ENCODE data around the gene THBS2. TPM values are rescaled to one million over a fixed set of nuclear protein-coding genes. Genes with fewer than 3 reads are reported as not detected.
A peak's percentile ranks its signal among the peaks of the same experiment; 100 is the strongest.

Gene THBS2
- total RNA-seq, 1 experiment from 2014 or later, result 0.39 TPM

- H3K4me3 ChIP-seq (replicated peaks in 1 of 2; ENCODE audit: low read depth in 1 of 2, low read length in 2 of 2), result no peak overlapping the region
- no peak overlapping the region; the same call in 1 of the 2 replicates for H3K4me2 ChIP-seq (ENCODE audit: low read length)
- no peaks in the 10 kb centered on the region for H3K79me2 ChIP-seq (ENCODE audit: insufficient read depth, low read length)
- peak; percentile 23 for DNase-seq (ENCODE audit: low read depth, low spot score)
- no TSS peak for BruUV-seq (replicated peaks)
- no peak overlapping the region for H3K27ac ChIP-seq (ENCODE audit: low read depth, low read length)
- no peaks in the 10 kb centered on the region for H3K36me3 ChIP-seq (ENCODE audit: control insufficient read depth in 1 of 2, insufficient read depth in 2 of 2, low read length in 2 of 2)
- H3K9ac ChIP-seq (ENCODE audit: low read length), result no peak overlapping the region
- no peaks in the 10 kb centered on the region for H3K27me3 ChIP-seq (ENCODE audit: insufficient read depth, low read length)
- no peaks in the 10 kb centered on the region for H3K9me2 ChIP-seq (ENCODE audit: insufficient read depth)
- H3K9me3 ChIP-seq (ENCODE audit: control insufficient read depth in 1 of 2, insufficient read depth in 1 of 2, low read depth in 1 of 2, low read length in 2 of 2), result no peaks in the 10 kb centered on the region
- ChIA-PET POLR2A (no interaction called here), RAD21 (ENCODE audit: low non-redundant PET in 1 of 2, low total read pairs in 2 of 2, uncharacterized antibody in 2 of 2, unreplicated experiment in 2 of 2) (no interaction called here), CTCF (no interaction called here)
- intact Hi-C loops (cut with micrococcal nuclease), result no loop called here
- no peak overlapping the region for H2AFZ ChIP-seq (ENCODE audit: low read depth, low read length, poor library complexity, severe bottlenecking)
- peak; percentile 99 for ATAC-seq
- TF ChIP-seq CEBPB (IDR thresholded peaks at IDR 0.05; ENCODE audit: low read depth) (no peak), ATF3 (IDR thresholded peaks at IDR 0.05) (no peak), RAD21 (IDR thresholded peaks at IDR 0.05; ENCODE audit: low read depth) (peak; percentile 22; the same call in 1 of the 2 replicates)
- H3K4me1 ChIP-seq (ENCODE audit: control insufficient read depth in 1 of 2, insufficient read depth in 2 of 2, low read length in 2 of 2), result peaks cover 0 to 9% of the 10 kb centered on the region in 2 experiments; a peak in 3 of 4 replicates
- H4K20me1 ChIP-seq (ENCODE audit: insufficient read depth), result no peaks in the 10 kb centered on the region
Measured at GRCh38 chr6:169250660-169251059, 3.0 kb downstream of the THBS2 start.

GRCh38 chr6:169249057-169249456 is 4.6 kb downstream of the THBS2 start:
- H3K27me3 ChIP-seq (ENCODE audit: insufficient read depth, low read length), result no peaks in the 10 kb centered on the region

More at GRCh38 chr6:169249057-169249456, 4.6 kb downstream of the THBS2 start:
- no TSS peak for BruUV-seq (replicated peaks)
- no peak overlapping the region for H3K4me2 ChIP-seq (ENCODE audit: low read length)
- DNase-seq (ENCODE audit: low read depth, low spot score), result no peak
- ChIA-PET RAD21 (ENCODE audit: low non-redundant PET in 1 of 2, low total read pairs in 2 of 2, uncharacterized antibody in 2 of 2, unreplicated experiment in 2 of 2) (no interaction called here), CTCF (no interaction called here), POLR2A (no interaction called here)
- H2AFZ ChIP-seq (ENCODE audit: low read depth, low read length, poor library complexity, severe bottlenecking), result no peak overlapping the region
- intact Hi-C loops (cut with micrococcal nuclease), result no loop called here
- H3K9ac ChIP-seq (ENCODE audit: low read length), result no peak overlapping the region
- peaks cover 0 to 9% of the 10 kb centered on the region in 2 experiments; a peak in 3 of 4 replicates for H3K4me1 ChIP-seq (ENCODE audit: control insufficient read depth in 1 of 2, insufficient read depth in 2 of 2, low read length in 2 of 2)
- no peaks in the 10 kb centered on the region for H3K36me3 ChIP-seq (ENCODE audit: control insufficient read depth in 1 of 2, insufficient read depth in 2 of 2, low read length in 2 of 2)
- TF ChIP-seq EZH2 (IDR thresholded peaks at IDR 0.05), result no peak
- no peak for TF ChIP-seq RAD21 (IDR thresholded peaks at IDR 0.05; ENCODE audit: low read depth)
- no peak for TF ChIP-seq CBX3 (IDR thresholded peaks at IDR 0.05; ENCODE audit: low read depth)
- TF ChIP-seq FOSL1 (IDR thresholded peaks at IDR 0.05; ENCODE audit: low read depth), result no peak
- no peak for TF ChIP-seq SP1 (IDR thresholded peaks at IDR 0.05; ENCODE audit: low read depth)
- TF ChIP-seq ZBTB33 (IDR thresholded peaks at IDR 0.05; ENCODE audit: extremely low read depth, insufficient replicate concordance, low read length), result no peak
- no peak for TF ChIP-seq ELF1 (IDR thresholded peaks at IDR 0.05; ENCODE audit: borderline replicate concordance, low read depth)
- TF ChIP-seq JUND (IDR thresholded peaks at IDR 0.05), result no peak
- TF ChIP-seq SIN3A (IDR thresholded peaks at IDR 0.05; ENCODE audit: low read depth), result no peak
- no peak for TF ChIP-seq EGR1 (IDR thresholded peaks at IDR 0.05; ENCODE audit: low read depth)
- no peak for TF ChIP-seq CEBPB (IDR thresholded peaks at IDR 0.05; ENCODE audit: low read depth)
- TF ChIP-seq ATF3 (IDR thresholded peaks at IDR 0.05), result no peak
- TF ChIP-seq YY1 (IDR thresholded peaks at IDR 0.05; ENCODE audit: extremely low read depth, insufficient replicate concordance, low read depth, low read length), result no peak
- no peak overlapping the region for H3K4me3 ChIP-seq (replicated peaks in 1 of 2; ENCODE audit: low read depth in 1 of 2, low read length in 2 of 2)
- no peaks in the 10 kb centered on the region for H3K9me3 ChIP-seq (ENCODE audit: control insufficient read depth in 1 of 2, insufficient read depth in 1 of 2, low read depth in 1 of 2, low read length in 2 of 2)
- no peak for ATAC-seq
- H3K27ac ChIP-seq (ENCODE audit: low read depth, low read length), result no peak overlapping the region
- no peaks in the 10 kb centered on the region for H3K9me2 ChIP-seq (ENCODE audit: insufficient read depth)
- H4K20me1 ChIP-seq (ENCODE audit: insufficient read depth), result no peaks in the 10 kb centered on the region
- H3K79me2 ChIP-seq (ENCODE audit: insufficient read depth, low read length), result no peaks in the 10 kb centered on the region

All from HCT116 (cell line).